Skin of body (tissue), 2 donors: ENCODE results near the gene RNU6-9. TPM values are rescaled to one million over a fixed set of nuclear protein-coding genes. Genes with fewer than 3 reads are reported as not detected.

Experiments used
- DNase-seq: peaks from one replicate; lab custom pipeline; 2025; lab: John Stamatoyannopoulos, UW
- total RNA-seq: library from RNA; depleted of rRNA; stranded (reverse); fragments of >200 nt; gene quantifications from one replicate; pipeline ENCODE4 v1.2.3, GENCODE V29; 2014

RNU6-9 gene
- total RNA-seq, 1 donor from 2014 or later, result not detected

DNA sequence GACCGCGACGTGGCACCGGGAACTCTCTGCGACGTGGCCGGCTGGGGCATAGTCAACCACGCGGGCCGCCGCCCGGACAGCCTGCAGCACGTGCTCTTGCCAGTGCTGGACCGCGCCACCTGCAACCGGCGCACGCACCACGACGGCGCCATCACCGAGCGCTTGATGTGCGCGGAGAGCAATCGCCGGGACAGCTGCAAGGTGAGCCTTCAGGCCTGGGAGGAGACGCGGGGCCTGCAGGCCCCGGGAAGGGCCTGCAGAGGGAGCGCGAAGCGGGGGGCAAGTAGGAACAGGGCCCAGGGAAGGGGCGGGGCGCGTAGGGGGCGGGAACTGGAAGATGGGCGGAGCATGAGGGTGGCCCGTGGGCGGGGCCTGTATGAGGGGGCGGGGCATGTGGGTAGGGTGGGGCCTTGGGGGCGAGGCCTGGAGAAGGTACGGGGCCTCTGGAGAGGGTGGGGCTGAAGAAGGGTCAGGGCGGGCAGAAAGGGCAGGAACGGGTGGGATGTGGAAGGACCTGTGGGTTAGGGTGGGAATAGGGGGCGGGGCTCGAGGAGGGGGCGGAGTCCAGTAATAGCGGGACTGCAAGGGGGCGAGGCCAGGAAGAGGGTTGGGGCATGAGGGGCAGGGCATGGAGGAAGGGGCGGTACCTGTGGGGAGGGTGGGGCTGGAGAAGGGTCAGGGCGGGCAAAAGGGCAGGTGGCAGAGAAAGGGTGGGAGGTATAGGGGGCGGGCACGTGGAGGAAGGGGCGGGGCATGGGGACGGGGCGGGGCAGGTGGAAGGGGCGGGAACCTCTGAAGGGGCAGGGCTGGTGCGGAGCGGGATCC is 31.3 kb upstream of the RNU6-9 start:
- no peak for DNase-seq

DNA sequence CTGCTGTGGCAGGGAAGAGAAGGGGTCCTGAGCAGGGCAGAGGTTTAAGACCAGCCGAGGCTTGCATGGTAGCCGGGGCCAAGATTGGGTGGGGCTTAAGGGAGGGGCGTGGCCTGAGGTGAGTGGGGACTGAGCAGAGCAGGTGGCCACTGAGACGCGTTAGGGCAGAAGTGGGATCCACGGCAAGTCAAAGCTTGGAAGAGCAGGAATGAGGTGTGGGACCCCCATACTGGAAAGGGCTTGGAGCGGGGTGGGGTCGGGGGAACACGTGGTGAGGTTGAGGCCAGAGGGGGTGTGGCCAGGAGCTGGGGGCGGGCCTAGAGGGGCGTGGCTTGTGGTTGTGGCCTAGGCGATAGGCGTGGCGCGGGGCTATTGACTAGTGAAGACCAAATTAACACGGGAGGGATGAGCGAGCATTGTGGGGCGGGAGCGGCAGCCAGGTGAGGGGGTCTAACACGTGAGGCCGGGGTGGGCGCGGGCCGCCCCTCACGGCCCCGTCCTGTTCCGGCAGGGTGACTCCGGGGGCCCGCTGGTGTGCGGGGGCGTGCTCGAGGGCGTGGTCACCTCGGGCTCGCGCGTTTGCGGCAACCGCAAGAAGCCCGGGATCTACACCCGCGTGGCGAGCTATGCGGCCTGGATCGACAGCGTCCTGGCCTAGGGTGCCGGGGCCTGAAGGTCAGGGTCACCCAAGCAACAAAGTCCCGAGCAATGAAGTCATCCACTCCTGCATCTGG is 30.5 kb upstream of the RNU6-9 start:
- no peak for DNase-seq

DNA sequence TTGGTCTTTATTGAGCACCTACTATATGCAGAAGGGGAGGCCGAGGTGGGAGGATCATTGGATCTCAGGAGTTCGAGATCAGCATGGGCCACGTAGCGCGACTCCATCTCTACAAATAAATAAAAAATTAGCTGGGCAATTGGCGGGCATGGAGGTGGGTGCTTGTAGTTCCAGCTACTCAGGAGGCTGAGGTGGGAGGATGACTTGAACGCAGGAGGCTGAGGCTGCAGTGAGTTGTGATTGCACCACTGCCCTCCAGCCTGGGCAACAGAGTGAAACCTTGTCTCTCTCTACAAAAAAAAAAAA is 30.0 kb upstream of the RNU6-9 start:
- no peak for DNase-seq

DNA sequence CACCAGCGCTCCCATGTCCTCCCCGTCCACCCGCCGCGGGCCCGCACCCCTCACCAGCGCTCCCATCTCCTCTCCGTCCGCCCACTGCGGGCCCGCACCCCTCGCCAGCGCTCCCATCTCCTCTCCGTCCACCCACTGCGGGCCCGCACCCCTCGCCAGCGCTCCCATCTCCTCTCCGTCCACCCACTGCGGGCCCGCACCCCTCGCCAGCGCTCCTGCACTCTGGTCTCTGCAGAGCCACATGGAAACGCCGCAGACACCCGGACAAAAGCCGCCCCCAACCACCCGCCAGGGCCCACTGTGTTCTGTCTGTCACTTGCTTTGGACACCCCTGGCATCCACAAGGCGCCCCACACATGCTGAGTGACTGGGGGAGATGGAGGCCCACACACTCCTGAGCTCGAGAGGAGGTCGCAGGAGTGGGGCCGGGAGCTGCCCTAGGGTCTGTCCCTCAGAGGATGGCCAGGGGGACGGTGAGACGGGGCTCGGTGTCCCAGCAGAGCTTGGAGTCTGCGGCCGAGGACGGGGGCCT is 26.4 kb upstream of the RNU6-9 start:
- no peak for DNase-seq

DNA sequence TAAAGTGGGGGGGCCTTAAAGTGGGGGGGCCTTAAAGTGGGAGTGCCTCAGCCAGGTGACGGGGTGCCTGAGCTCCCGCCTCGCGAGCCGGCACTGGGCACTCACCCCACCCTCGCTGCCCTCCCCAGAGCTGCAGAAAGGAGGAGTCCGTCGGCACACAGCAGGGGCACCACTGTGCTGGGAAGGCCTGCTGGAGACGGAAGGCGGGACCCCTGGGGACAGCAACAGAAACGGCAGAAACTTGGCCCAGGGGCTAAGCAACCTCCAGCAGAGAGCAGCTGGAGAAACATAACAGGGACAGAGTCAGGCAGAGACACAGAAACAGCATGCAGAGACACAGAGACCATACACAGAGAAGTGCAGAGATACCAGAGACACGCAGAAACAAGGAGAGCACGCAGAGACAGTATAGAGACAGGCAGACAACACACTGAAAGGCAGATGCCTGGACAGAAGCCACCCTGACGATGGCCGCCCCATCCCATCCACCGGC is 25.9 kb upstream of the RNU6-9 start:
- no peak for DNase-seq

DNA sequence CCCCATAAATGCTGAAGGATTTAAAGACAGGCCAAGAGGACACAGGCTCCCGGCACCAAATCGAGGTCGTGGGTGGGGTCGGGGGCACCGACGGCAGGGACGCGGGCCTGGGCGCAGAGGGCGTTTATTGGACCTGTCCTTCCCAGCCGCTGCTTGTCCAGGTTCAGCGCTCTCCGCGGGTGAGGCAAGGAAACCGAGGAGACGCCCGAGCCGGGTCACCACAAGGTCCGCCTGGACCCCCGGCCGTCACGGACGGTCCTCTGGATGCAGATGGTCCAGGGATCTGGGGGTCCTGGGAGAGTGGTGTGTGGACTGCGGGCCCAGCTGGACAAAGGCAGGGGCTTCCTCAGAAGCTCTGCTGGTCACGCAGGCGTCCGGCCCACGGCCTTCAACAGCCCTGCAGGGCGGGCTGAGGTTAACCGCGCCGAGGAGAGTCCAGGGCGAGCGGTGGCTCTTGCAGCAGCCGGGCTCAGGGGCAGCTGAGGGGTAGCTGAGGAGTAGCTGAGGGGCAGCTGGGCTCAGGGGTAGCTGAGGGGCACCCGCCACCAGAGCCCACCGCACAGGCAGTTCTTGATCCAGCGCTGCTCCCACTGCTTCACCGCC is 25.3 kb upstream of the RNU6-9 start:
- no peak for DNase-seq

DNA sequence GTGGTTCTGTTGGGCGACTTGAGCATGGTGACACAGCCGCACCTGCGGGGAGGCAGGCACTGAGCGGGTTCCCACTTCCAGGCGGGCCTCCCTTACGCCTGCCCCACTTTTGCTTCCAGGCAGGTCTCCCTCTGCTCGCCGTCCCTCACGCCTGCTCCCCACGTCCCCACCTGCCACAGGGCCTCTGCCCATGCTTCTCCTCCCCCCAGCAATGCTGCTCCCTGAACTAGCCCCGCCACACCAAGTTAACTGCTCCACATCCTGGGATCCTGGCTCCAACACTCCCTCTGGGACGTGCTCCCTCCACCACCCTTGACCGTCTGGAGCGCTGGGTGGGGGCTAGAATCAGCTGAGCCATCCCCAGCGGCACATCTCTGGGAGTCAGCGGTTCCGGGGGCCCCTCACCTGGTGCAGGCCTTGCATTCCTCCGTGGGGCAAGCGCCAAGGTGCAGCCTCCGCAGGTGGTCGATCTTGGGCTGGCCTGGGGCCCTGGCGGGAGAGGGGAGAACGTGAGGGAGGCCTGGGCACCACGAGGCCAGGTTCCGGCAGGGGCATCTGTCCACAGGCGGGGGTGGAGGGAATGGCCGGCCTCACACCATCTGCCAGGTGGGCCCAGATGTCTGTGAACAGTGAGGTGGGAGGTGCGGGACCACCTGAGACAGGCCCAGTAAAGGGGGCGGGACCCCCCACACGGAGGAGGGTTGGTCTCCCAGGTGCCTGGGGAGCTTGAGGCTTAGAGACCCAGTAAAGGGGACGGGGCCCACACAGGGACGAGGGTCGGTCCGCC is 24.6 kb upstream of the RNU6-9 start:
- DNase-seq, result no peak

DNA sequence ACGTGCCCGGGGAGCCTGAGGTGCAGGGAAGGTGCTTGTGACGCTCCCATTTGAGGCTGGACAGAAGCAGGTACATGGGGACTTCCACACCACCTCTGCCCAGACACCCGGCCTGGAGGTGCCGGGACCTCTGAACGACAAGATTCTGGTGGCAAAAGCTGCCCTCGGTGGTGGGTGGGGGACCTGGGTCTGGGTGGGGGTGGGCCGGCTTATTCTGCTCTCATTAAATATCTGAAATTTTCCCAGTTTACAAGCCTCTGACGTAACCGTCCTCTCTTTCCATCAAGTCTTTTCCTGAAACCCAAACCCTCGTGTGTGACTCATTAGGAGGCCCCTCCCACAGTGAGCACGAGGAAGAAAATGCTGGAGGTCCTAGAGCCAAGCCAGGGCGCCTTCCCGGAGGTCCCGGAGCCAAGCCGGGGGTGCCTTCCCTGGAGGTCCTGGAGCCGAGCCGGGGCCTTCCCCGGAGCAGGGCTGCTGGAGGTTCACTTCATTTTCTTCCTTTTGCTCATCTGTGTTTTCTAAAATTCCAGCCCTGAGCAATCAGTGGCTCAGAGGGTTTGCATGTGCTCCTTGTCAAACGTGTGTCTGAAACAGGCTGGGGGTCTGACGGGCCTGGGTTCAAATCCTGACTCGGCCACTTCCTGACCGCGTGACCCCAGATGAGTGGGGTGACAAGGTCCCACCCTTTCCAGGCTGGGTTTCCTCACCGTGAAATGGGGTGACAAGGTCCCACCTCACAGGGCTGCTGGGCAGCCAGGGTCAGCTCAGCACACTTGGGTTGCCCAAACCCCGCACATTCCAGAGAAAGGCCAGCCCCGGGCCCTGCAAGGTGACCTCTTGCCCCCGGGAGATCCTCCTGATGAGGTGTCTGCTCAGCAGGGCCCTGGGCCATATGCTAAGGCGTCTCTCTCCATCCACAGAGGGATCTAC is 23.8 kb upstream of the RNU6-9 start:
- DNase-seq, result no peak

DNA sequence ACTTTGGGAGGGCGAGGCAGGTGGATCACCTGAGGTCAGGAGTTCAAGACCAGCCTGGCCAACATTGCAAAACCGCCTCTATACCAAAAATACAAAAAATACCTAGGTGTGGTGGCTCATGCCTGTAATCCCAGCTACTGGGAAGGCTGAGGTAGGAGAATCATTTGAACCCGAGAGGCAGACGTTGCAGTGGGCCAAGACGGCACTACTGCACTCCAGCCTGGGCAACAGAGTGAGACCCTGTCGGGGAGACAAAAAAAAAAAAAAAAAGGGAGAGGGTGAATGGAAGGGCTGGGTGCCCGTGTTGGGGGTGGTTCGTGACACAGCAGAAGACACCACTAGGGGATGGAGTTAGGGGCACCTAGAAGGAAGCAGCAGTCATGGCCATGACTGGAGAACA is 23.0 kb upstream of the RNU6-9 start:
- DNase-seq, result no peak

DNA sequence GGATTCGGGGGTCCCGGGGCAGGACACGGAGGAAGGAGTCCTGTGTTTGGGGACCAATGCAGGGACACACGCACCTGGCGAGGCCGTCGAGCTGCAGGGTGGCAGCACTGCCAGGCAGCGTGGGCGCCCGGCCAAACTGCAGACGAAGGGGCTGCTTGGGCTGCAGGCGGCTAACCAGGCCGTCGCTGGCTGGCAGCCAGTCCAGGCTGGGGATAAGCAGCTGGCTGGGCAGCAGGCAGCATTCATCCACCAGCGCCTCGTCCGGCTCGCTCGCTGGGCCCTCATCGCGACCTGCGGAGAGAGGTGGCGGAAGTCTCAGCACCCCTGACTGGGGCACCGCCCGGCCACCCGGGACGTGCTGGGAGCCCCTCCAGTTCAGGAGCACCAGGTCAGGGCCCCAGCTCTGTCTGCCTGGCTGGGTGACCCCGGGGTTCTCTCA is 22.3 kb upstream of the RNU6-9 start:
- no peak for DNase-seq

DNA sequence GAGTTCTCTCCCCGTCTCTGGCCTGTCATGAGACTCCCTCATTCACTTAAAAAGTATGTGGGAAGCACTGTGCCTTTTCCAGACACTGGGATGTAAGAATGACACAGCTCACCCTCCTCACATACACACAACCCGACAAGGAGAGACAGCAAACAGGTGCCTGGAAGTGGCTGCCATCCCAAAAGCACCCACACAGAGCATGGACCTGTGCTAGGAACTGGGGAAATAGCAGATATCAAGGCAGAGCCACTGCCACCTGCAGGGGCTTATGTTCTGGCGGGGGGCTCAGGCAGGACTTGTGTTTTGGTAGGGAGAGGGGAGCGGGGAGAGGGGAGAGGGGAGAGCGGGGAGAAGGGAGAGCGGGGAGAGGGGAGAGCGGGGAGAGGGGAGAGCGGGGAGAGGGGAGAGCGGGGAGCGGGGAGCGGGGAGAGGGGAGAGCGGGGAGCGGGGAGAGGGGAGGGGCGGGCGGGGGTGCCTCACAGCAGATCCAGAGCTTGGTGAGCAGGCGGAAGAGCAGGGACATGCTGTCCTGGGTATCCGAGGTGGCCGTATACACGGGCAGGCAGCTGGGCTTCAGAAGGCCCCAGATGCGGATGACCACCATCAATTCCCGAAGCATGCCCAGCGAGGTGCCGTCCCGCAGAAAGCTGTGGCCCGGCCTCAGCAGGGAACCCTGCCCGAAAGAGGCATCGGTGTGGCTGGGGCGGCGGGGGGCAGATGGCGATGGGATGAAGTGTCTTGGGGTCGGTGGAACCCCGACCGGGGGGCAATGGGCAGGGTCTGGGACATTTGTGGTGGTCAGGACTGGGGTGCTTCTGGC is 21.6 kb upstream of the RNU6-9 start:
- DNase-seq, result no peak

DNA sequence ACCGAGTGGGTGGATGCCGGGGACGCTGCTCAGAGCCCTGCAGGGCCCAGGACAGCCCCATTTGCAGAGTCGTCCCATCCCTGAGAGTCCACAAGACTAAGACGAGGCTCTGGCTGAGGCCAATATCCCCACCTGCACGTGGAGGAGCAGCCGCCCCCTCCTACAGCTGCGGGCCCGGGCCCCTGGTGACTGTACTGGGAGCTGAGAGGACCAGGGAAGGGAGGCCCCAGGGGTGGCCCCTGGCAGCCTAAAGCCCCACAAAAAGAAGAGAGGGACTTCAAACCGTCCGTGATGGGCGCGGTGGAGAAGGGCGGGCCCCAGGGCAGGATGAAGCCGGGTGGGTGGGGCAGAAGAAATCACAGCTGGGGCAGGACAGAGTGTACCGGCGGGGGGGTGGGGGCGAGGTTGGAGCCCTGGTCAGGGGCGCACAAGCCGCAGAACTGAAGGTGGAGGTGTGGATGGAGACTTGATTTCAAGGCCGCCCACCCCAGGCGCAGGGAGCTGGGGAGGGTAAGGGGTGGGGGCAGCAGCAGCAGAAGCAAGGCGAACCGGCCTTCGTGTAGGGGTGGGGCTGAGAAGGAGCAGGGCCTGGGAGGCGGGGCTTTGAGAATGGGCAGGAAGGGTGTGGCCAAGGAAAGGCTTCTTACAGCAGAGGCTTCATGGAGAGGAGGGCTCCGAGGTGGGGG is 20.9 kb upstream of the RNU6-9 start:
- DNase-seq, result no peak

DNA sequence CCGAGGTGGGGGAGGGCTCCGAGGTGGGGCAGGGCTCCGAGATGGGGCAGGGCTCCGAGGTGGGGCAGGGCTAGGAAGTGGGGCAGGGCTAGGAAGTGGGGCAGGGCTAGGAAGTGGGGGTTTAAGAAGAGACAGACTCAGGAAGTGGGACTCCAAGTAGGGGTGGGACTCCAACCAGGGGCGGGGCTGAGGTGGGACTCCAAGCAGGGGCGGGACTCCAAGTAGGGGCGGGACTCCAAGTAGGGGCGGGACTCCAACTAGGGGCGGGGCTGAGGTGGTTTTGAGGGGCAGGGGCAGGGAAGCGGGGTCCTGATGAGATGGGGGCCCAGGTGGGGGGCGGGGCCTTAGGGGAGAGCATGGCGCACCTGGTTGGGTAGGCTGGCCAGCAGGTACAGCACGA is 20.2 kb upstream of the RNU6-9 start:
- DNase-seq, result no peak

DNA sequence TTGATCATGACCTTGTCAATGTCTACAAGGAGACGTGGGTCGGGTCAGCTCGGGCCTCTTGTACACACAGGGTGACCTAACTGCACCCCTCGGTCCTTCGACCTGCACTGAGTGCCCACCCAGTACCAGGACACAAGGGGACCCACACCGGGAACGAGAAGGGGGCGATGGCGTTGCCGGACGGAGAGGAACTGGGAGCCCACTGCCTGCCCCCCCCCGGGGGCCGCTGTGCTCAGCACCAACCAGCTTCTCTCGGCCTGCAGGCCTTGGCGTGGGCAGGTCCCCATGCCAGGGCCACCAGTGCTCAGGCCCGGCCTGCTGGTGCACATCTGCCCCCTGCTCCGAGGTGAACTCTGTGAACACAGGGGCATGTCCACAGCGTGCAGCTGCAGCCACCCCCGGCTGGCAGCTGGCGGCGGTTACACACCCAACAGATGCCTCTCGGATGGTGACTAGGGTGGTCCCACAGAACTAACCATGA is 19.7 kb upstream of the RNU6-9 start:
- no peak for DNase-seq

DNA sequence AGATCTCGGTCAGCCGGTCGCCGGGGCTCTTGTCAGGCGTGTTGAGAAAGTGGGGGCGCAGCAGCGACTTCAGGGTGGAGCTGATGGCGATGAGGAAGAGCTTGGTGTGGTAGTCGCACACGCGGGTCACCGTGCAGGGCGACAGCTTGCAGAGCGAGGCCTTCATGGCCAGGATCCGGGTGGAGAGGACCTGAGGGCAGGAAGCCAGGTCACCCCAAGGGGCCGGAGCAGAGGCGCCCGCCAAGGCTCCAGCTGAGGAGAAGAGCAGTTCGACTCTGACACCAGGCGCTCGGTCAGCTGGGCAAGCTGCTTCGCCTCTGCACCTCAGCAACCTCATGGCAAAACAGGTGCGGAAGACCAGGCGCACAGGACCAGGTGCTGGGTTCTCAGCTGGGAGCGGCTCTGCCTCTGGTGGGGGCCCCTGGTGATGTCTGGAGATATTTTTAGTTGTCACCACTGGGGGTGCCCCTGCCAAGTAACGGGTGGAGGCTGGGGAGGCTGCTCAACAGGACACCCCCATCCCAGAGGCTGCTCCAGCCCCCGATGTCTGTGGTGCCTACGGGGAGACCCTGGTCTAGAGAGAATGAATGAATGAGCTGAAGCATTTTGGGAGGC is 17.9 kb upstream of the RNU6-9 start:
- DNase-seq, result no peak

DNA sequence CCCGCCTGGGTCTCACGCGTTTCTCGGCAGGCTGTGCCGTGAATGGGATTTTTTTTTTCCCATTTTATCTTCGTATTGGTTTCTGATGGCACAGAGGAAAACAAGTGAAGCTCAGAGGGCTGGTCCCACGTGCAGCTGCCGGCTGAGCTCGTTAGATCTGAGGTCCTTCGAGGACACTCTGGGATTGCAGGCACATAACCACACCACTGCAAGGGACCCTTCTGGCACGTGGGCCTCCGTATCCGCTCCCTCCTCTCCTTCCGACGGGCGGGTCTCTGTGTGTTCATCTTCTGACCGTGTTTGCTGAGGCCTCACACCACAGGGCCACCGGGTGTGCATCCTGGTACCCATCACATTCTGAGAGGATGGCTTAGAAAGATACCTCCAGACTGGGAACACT is 17.2 kb upstream of the RNU6-9 start:
- DNase-seq, result no peak

DNA sequence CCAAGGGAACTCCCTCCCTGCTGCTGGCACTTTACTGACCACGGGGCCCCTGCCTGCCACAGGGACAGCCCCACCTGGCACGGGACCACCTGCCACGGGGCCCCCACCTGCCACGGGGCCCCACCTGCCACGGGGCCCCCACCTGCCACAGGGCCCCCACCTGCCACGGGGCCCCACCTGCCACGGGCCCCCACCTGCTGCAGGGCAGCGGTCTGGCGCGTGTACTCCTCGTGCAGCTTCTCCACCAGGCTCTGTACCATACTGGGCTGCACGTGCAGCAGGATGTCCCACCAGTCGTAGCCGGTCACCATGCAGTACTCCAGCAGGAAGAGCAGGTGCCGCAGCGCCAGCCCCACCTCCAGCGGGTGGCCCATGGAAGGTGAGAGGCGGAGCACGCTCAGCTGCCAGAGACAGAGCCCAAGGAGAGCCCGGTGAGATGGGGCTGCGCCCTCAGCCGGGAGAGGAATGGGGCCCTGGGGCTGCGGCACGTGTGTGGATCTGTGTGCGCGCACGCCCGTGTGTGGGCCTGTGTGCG is 16.4 kb upstream of the RNU6-9 start:
- DNase-seq, result no peak
